ACHN (cell line): ENCODE results near the gene IL4R.

Source experiments
- DNase-seq: peaks from one replicate; pipeline ENCODE4 v3.0.0-alpha.2; 2015
- in situ Hi-C: cut with HindIII; loops from 2 replicates; pipeline ENCODE4 v1.10.0; 2017; ENCODE audit warnings: low sequenced_read_pairs, low pct_ligation_motif_present, low pct_unique_long_range_greater_than_20kb

The IL4R gene

DNA sequence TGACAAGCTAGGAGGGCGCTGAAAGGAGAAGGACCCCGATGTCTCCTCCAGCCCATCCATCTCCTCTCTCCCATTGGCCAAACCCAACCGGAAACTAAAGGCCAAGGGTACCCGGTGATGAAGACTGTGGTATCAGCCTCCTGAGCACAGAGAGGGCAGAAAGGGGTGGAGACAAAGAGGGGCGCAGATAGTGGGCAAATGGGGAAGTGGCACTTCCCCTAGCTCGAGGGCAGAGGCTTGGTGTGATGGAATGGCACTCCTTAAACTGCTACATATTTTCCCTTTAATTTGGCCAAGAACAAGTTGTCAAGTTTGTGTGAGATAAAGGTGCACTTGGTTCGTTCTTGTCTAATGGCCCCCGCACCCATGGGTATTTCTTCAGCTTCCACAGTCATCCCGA, 27.8 kb downstream of the IL4R start:
- in situ Hi-C loops, result no loop called here

DNA sequence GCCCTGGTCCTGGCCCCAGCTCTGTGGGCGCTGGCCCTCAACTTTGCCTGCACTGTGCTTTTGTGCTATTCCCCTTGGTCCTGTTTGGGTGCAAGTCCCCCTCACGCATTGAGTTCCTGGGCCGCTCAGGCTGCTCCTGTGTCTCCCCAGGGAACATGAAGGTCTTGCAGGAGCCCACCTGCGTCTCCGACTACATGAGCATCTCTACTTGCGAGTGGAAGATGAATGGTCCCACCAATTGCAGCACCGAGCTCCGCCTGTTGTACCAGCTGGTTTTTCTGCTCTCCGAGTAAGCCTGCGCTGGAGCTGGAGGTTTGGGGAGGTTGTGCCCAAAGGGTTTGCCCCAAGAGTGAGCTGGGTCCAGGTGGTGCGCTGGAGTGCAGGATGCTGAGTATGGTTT, 28.2 kb downstream of the IL4R start:
- no peak for DNase-seq
- in situ Hi-C loops, result no loop called here

More for the DNA sequence above, 27.8 kb downstream of the IL4R start:
- DNase-seq, result no peak

GRCh38 chr16:27344721-27345120, 30.9 kb downstream of the IL4R start:
- in situ Hi-C loops, result no loop called here
- no peak for DNase-seq

- DNase-seq, result no peak
- in situ Hi-C loops, result no loop called here
These were observed 31.4 kb downstream of the IL4R start for GRCh38 chr16:27345201-27345600.

DNA sequence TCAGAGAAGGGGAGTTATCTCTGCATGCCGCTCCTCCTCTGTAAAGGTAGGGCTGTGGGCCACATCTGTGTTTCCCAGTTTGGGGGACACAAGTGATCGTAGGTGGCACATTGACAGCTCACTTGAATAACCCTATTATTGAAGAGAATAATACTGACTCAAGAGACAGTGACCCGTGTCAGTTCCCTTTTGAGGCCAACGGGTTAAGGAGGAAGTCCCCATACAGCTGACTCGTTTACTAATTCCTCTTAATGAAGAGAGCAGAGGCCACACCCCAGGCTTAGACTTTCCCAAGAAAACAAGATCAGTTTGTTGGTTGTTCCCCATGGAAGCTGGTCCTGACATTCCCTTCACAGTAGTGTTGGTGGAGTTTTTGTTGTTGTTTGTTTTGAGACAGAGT, 33.0 kb downstream of the IL4R start:
- DNase-seq, result no peak
- in situ Hi-C loops, result no loop called here

- DNase-seq, result no peak
- in situ Hi-C loops, result no loop called here
These were observed 34.3 kb downstream of the IL4R start for GRCh38 chr16:27347930-27348685.

- DNase-seq, result no peak
- in situ Hi-C loops, result no loop called here
These were observed 35.5 kb downstream of the IL4R start for GRCh38 chr16:27349276-27349675.

GRCh38 chr16:27350006-27350405, 36.2 kb downstream of the IL4R start:
- in situ Hi-C loops, result no loop called here
- no peak for DNase-seq

DNA sequence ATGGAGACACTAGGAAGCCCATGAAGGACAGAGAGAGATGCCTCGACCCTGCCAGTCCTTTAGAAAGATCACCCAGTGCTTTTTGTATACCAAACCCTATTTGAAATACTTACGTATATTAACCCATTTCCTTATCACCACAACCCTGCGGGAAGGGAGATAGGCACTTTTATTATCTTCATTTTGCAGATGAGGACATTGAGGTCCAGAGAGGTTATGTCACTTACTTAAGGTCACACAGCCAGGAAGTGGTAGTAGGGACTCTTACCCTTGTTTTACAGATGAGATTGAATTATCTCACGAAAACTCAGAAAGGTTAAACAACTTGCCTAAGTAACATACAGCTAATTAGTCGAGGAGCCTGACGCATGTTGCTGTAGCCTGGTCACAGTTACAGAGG, 38.2 kb downstream of the IL4R start:
- no peak for DNase-seq
- in situ Hi-C loops, result no loop called here

GRCh38 chr16:27353853-27354252, 40.1 kb downstream of the IL4R start:
- in situ Hi-C loops, result no loop called here
- no peak for DNase-seq

- in situ Hi-C loops, result no loop called here
- peak; percentile 52 for DNase-seq
These were observed 41.8 kb downstream of the IL4R start for GRCh38 chr16:27355610-27356009.

- DNase-seq, result no peak
- in situ Hi-C loops, result no loop called here
These were observed 43.0 kb downstream of the IL4R start for GRCh38 chr16:27356794-27357193.

DNA sequence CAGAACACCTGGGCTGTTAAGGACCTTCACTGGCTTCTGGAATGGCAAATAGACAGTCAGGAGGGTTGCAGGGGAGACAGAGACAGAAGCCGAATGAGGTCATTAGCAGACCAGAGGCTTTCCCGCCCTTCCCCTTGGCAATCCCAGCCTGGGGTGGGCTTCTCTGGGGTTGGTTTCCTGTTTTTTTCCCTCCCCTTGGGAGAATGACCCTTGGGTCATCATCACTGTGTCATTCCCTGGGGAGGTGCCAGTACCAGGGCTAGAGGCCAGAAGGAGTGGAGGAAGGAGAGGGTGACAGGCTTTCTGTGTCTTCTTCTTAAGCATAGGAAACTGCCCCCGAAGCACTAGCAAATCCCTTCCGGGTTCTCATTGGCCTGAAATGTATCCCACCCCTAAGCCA, 45.3 kb downstream of the IL4R start:
- in situ Hi-C loops, result no loop called here
- DNase-seq, result no peak

- DNase-seq, result no peak
- in situ Hi-C loops, result no loop called here
These were observed 45.8 kb downstream of the IL4R start for GRCh38 chr16:27359615-27360014.

DNA sequence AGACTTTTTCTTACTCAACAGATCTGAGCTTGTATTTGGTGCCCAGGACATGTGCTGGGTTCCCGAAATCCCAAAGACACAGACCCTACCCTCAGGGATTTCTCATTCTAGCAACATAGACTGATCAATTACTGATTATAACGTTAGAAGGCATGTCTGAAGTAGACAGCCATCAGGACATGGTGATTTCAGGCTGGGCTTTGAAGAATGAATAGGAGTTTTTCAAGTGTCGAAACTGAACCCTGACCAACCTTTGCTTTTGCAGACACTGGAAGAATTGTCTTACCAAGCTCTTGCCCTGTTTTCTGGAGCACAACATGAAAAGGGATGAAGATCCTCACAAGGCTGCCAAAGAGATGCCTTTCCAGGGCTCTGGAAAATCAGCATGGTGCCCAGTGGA, 48.2 kb downstream of the IL4R start:
- in situ Hi-C loops, result no loop called here
- no peak for DNase-seq

DNA sequence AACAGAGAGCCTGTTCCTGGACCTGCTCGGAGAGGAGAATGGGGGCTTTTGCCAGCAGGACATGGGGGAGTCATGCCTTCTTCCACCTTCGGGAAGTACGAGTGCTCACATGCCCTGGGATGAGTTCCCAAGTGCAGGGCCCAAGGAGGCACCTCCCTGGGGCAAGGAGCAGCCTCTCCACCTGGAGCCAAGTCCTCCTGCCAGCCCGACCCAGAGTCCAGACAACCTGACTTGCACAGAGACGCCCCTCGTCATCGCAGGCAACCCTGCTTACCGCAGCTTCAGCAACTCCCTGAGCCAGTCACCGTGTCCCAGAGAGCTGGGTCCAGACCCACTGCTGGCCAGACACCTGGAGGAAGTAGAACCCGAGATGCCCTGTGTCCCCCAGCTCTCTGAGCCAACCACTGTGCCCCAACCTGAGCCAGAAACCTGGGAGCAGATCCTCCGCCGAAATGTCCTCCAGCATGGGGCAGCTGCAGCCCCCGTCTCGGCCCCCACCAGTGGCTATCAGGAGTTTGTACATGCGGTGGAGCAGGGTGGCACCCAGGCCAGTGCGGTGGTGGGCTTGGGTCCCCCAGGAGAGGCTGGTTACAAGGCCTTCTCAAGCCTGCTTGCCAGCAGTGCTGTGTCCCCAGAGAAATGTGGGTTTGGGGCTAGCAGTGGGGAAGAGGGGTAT, 48.9 kb downstream of the IL4R start:
- DNase-seq, result no peak
- in situ Hi-C loops, result no loop called here

GRCh38 chr16:27363246-27363632, 49.5 kb downstream of the IL4R start:
- no peak for DNase-seq
- in situ Hi-C loops, result no loop called here

- in situ Hi-C loops, result no loop called here
- DNase-seq, result no peak
These were observed 50.0 kb downstream of the IL4R start for GRCh38 chr16:27363797-27364196.

GRCh38 chr16:27364493-27365141, 50.8 kb downstream of the IL4R start:
- in situ Hi-C loops, result no loop called here

More at GRCh38 chr16:27364493-27365141, 50.8 kb downstream of the IL4R start:
- no peak for DNase-seq
